HT-29 (cell line): ENCODE data around the gene OSGEPL1. TPM values are rescaled to one million over a fixed set of nuclear protein-coding genes. Genes with fewer than 3 reads are reported as not detected.
A peak's percentile ranks its signal among the peaks of the same experiment; 100 is the strongest.
"Not testable (repeated sequence)": the region's sequence is repeated elsewhere in the genome, so short reads cannot be mapped to it uniquely, and the experiment has no call there.

Source experiments
- DNase-seq: peaks from one replicate; pipeline ENCODE4 v3.0.0-alpha.2; 2015; ENCODE audit warnings: low spot score
- total RNA-seq: library from RNA; depleted of rRNA; stranded (reverse); fragments of >200 nt; shearing (Covaris generic); gene quantifications from 2 replicates; pipeline ENCODE4 v1.2.3, GENCODE V29; 2014; rRNA removed

Gene OSGEPL1, protein sequence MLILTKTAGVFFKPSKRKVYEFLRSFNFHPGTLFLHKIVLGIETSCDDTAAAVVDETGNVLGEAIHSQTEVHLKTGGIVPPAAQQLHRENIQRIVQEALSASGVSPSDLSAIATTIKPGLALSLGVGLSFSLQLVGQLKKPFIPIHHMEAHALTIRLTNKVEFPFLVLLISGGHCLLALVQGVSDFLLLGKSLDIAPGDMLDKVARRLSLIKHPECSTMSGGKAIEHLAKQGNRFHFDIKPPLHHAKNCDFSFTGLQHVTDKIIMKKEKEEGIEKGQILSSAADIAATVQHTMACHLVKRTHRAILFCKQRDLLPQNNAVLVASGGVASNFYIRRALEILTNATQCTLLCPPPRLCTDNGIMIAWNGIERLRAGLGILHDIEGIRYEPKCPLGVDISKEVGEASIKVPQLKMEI
- 1.9 and 2.3 TPM in 2 replicates for total RNA-seq

DNA sequence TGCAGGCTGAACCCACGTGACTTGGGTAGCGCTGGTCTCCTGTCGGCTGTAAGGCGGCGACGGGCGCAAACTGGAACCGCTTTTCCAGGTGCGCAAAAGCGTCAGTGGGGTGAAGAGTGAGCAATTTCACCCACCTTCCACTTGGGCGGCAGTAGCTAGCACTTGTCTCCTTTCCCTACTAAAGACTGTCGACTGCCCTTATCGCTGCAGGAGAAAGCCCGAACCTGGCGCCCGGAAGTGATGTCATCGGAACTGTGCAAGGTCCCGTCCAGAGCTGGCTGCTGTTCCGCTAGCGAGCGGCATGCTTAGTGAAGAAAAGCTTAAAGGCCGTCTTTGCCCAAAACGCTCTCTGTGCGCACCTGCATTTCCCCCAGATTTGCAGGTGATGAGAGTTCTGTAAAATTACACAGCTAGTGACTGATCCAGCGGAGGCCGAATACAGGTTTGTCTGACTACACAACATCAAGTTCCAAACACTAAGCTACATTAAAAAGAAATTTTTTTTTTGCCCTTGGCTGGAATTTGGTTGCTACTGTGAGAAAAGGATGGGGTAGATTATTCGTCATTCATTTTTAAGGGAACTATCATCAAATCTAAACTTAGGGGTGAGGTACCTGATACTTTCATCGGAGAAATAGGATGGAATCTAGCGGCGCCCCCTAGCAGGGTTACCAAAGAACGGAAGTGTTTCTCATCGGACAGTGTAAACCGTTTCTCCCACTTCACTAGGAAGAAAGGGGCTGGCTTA lies at the start of gene OSGEPL1:
Gene OSGEPL1 (minus strand): TSS at position 242 of the 748 bp plus-strand sequence. CDS start 1,152 bp downstream, outside the sequence.
- DNase-seq = peak; percentile 96

DNA sequence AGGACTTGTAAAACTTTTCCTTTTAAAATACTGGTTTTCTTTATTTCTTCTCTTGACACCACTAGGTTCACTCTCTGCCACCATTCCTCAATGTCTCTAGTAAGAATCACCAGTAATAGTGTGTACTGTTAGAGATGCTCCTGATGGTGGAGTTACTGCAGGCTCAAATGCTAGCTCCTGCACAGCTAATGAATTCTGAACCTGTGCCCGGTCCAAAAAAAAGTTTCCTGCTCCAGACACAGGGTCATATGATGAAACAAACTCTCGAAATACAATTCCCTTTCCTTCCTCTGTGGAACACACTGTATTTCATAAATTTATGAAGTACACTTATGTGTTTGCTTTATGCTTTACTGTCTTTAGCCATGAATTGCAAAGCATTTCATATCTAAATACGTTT lies 40.8 kb upstream of the OSGEPL1 start:
- no peak for DNase-seq

DNA sequence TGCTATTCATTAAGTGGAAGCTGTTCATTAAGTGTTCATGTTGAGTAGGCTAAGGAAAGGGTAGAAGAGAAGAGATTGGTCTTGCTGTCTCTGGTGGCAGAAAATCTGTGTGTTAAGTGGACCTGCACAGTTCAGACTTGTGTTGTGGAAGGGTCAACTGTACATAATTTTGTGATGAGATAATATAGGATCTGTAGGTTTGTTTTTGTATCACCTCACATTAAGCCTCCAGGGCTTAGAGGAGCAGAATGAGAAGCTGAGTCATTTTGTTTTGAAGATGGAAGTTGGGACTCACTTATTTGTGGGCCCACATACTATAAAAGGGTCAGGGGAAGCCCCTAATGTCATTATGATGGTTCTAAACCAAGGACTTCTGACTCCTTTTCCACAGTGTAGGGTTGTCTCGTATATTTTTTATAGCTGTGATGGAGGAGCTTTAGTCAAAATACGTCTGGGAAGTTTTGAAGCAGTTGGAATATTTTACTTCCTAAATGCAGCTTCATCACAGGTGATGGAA lies 39.9 kb upstream of the OSGEPL1 start:
- no peak for DNase-seq

DNA sequence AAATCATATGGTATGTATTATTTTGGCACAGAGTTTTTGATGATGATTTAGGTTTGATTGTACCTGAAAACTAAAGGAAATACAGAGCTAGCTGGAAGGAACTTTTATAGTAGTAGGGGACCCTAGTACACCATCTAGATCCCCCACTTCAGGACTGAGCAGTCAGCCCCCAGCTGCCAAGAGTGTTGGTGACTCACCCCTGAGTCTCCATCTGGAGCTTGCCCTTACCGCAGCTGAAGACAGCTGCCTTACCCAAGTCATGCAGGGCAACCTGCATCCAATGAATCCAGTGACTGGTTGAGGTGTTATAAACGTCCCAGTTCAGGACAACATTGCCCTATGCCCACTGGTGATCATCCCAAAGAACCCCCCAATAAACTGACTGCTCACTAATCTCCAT lies 36.9 kb upstream of the OSGEPL1 start:
- no peak for DNase-seq

DNA sequence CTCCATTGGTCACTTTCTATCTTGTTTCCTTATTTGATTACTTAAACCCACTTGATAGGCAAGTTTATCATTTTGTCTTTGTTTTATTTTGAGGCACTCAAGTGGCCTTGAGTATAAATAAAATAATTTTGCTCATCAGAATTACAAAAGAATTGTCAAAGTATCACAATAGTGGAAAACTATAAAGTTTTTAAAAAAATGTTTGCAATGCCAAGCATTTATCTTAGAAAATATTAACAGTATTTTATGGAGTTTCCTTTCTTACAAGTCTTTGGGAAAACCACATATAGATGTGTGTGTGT lies 36.4 kb upstream of the OSGEPL1 start:
- DNase-seq = no peak

DNA sequence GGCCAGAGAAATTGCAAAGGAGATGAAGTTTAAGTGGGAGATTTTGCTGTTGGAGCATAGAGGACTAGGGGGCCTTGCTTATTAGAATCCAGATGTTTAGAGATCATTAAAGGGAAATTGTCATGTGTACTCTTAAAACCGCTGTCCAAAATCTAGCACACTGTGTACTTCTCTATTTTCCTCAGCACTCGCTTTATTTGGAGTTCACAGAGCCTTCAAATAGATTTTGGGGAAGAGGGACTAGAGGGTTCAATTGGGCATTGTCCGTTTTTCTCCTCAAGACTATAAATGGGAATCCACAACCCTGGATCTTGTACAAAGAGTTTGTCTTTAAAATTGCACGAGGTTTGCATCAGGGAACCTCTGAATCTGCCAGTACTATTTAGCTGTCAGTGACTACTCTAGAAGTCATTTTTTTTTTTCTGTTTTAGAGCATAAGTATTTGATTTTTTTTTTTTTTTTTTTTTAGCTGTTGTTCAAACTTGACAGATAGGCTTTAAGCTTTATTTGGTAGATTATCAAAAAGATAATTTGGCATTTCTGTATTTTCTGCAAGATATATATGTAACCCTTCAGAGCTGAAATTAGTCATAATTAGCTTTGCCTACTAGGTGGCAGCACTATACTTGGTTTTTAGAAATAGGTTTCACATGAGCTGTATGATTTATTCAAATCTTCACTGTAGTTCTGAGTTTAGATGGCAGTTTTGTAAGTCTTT lies 35.9 kb upstream of the OSGEPL1 start:
- peak; percentile 45 for DNase-seq

DNA sequence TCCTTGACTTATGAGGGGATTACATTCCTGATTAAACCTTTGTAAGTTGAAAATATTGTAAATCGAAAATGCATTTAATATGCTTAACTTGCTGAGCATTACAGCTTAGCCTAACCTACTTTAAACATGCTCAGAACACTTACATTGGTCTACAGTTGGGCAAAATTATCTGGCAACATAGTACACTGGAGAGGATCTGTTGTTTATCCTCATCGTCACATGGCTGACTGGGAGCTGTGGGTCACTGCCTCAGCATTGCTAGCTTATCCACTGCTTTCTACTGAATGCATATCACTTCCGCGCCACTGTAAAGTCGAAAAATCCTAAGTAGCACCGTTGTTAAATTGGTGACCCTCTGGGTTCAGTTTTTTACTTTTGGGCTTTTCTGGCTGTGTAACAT lies 35.3 kb upstream of the OSGEPL1 start:
- DNase-seq = no peak

DNA sequence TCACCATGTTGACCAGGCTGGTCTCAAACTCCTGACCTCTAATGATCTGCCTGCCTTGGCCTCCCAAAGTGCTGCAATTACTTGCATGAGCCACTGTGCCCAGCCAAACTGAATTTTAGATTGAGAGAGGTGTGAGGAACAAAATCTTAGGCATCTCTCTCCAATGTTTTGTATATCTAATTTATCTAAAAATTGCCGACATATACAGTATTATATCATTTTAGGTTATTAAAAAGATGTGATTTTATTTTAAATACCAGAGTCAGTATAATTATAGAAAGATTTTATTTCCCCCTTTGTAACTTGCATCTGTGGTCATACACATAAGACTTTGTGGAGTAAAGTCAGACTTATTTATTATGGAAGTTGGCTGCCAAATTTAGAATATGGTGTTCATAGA lies 31.7 kb upstream of the OSGEPL1 start:
- DNase-seq = no peak

DNA sequence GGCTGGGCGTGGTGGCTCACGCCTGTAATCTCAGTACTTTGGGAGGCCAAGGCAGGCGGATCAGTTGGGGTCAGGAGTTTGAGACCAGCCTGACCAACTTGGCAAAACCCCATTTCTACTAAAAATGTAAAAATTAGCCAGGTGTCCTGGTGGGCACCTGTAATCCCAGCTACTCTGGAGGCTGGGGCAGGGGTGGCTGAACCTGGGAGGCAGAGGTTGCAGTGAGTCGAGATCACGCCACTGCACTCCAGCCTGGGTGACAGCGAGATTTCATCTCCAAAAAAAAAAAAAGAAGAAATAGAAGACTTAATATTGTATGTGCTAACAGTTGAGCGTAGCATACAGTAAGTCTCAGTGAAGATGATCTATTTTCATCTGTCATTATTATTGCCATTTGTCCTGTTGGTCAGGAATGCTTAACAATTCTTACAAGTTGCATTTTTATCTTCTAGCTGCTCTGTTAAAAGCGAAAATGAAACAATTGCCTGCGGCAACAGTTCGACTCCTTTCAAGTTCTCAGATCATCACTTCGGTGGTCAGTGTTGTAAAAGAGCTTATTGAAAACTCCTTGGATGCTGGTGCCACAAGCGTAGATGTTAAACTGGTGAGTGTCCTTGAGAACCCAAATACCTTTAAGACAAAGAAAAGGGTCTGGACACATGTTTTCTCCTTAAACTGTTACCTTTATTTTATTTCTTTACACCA lies 28.9 kb upstream of the OSGEPL1 start:
- DNase-seq = no peak

DNA sequence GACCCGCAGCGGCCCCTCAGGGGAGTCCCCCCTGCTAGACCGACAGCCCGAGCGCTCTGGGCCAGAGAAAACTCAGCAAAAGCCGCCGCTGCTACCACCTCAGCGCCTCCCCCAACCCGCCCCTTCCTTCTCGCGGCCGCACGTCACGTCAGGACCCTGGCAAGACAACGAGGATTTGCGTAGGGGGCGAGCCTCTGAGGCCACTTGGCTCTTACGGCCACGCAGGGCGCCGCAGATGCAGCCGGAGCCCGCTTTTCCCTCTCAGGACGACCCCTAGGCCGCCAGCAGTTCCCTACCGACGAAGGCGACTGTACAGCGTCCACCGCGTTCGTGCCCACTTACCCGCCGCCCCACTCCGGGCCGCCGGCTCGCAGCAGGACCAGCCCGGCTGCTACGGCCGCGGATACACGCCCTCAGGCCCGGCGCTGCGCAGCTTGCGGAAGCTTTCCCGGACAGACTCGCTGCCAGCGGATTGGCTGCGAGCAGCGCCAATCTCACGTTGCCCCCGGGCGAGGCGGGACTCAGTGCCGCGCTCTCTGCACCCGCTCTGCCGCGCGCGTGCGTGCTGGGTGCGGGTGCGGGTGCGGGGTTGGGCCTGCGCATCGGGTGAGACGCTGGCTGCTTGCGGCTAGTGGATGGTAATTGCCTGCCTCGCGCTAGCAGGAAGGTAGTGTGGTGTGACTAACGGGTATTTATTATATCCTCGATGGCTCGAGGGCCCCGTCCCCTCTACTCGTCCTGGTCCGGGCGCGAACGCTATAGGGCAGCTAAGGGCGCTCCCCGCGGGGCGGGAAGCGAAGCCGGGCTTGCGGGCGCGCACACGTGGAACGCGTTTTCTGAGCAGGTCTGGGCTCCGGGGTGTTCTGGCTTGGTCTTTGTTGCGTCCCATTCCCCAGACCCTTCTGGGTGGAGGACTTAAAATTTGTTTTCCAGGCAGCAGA lies 21.6 kb upstream of the OSGEPL1 start, which contains the start of the genes ORMDL1 and PMS1:
Gene ORMDL1 (minus strand): TSS at position 413 of the 941 bp plus-strand sequence. CDS start 1,744 bp downstream, outside the sequence.
Gene PMS1 (plus strand): TSS at position 524 of the 941 bp plus-strand sequence. CDS start 7,360 bp downstream, outside the sequence.
- peak; percentile 94 for DNase-seq

DNA sequence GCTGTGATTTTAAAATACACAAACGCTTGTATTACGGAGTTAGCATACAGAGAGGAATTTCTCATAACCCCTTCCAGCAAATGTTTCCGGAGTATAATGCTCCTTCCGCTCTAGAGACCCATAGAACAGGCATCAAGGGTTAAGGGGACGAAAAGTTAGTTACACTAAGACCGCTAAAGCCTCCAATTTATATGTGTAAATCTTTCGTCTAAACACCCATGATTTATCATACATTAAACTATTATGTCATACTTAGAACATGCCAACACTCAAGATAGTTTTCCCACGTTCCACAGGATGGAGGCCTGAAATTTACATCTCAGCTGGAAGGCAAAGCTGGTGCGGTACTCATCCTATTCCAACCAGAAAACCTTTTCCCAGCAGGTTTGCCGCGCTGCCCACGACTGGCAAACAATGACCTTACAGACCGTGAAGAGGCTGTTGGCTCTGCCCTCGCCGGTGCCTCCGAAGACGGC lies 20.9 kb upstream of the OSGEPL1 start:
- DNase-seq = peak; percentile 64

DNA sequence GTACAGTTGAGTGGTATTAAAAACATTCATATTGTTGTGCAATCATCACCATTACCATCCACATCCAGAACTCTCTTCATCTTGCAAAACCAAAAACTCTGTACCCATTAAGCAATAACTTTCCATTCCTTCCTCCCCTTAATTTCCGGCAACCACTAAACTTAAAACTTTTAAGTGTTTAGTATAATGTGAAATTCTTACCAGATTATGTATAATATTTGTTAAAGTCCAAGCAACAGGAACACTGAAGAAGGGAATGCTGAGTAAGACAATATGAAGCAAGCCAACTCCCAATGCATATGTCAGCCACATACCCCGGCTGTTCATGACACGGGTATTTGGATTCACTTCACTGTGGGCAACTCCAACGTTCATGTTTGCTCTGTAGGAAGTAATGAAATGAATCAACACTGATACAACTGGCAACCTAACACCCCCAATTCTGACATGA lies 19.7 kb upstream of the OSGEPL1 start:
- DNase-seq = no peak

DNA sequence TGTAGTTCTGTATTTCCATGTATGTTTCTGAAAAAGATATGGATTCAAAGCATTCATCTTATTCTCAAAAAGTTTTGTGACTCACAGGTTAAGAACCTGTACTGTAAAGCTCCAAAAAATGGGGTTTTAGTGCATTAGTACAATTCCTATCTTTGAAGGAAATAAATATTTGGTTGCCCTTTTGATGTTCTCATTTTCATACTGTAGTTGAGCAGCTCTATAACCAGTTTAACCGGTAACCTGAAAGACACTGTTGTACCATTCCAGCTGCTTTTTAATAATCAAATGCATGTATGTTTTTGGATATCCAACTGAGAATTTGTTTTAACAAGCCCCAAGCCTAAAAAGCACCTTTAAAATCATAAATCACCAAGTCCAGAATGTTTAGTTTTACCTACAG lies 9.6 kb upstream of the OSGEPL1 start:
- no peak for DNase-seq

DNA sequence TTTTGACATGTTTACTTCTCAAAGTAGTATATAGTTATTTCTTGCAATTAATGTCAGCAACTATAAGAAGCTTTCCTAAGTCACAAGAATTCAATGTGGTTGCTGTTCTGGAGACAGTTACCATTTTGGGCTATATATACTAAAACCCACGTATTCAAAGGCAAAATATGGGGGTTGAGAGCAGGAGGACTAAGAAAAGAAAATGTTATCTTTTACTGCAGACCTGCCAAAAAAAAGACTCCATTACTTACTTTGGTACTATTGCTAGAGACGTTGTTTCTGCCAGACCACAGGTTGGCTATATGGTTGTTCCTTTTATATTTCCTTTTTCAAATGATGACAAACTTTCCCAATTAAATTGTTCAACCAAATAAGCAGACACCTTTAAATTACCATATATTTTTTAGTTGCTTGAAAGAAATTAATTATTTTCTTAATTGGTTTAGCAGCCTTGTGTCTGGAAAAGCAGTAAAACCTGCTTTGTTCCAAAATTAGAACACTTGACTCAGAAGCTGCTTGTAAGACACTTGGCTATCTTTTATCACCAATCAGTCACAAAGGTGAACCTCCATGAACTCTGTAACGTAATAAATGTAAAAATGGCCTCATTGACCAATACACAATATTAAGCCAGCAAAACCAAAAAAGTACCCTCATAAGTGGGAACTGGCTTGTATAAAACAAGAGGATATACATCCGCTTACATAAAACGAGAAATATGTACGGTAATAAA lies 8.2 kb upstream of the OSGEPL1 start:
- no peak for DNase-seq

DNA sequence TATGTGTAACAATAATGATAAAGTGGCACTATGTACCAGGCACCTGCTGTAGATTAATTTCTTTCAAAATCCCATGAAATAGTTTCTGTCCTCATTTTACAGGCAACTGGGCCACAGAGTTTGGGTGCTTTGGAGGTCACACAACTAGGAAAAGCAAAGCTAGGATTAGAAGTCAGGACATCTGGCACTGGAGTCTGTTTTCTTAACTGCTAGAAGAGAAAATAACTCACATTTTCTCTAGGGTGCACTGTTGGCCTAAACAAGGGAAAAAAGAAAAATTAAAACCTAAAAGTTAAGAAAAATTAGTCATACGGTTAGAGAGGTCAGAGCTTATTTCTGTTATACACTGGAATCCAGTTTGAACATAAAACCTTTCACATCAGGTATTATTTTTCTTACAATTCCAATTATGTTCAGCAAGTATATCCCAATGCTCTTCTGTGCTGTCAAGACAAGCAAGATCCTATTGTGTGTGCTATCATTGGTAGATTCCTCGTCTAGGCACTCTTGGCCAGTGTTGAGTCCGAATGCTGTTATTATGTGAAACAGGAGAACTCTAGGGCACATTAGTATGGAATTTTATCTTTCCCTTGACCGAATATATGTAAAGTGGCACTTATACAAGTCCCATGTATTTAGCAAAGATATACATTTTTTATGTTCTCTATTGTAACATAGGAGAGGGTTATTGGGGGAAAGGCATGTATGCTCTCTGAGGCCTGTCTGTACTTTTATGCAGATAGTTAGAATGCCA lies 1.5 kb upstream of the OSGEPL1 start:
- DNase-seq = no peak

DNA sequence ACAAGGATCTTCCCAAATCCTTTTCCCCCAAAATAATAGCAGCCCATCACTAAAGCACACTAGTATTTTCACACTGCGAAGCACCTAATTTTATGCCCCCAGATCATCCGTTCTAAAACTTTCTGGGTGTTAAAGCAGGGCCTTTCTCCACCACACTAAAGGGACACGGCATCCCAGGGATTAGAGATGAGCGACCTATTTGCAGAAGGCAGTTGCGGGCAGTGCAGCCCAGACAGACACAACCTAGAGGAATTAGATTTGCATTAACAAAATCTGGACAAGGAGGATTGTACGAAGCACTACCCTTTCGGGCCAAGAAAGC lies 402 bp downstream of the OSGEPL1 start:
- DNase-seq = no peak

DNA sequence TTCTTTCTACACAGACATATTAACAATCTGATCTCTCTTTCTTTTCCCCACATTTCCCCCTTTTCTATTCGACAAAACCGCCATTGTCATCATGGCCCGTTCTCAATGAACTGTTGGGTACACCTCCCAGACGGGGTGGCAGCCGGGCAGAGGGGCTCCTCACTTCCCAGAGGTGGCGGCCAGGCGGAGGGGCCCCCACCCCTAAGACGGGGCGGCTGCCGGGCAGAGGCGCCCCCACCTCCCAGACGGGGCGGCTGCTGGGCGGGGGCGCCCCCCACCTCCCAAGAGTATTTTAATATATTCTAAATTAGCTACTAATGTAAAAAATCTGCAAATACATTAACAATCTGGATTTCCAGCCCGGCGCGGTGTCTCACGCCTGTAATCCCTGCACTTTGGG lies 2.4 kb downstream of the OSGEPL1 start:
- DNase-seq = not testable (repeated sequence)

DNA sequence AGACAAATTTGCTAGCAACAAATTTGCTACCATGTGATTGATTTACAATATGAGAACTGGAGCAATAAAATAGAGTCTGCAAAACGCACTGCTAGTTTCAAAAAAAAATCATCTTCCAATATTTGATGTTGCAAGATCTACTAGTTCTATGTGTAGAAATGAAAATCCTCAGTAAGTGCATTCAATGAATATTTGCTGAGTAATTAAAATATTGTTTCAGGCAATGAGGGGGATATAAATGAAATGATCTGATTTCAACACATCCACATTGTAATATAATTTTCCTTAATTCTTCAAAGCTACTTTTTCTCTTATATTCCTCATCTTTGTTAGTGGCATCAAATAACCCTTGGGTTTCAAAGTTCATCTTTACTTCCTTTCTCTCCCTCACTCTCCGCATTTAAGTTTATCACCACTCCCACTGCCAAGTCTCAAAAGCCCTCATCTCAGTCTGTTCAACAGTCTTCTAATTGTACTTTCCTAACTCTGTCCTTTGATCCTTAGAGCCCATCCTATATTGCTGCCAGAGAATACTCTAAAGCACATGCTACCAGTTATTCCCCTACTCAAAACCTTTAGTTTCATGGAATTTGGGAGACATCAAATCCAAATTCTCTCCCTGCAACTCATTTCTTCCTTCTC lies 6.2 kb downstream of the OSGEPL1 start:
- DNase-seq = no peak
